Coronary artery (tissue), 2 donors: ENCODE results near the gene TNFRSF8.

Experiments
- DNase-seq: peaks from one replicate; pipeline ENCODE4 v3.0.0-alpha.2; 2017; ENCODE audit warnings: low spot score
- H3K27ac ChIP-seq, 2 donors: fragments of 200-600 bp; sonication (generic); one replicate each; pipeline ENCODE4 v1.5.1; 2016 to 2019
- H3K4me3 ChIP-seq: fragments of 200-600 bp; sonication (generic); 2 replicates; pipeline ENCODE4 v1.5.1; 2016; ENCODE audit warnings: mild to moderate bottlenecking, moderate library complexity
- TF ChIP-seq, protein P1 (sequence below): fragments of 200-600 bp; sonication (generic); IDR thresholded peaks from one replicate; pipeline ENCODE4 v1.5.1; 2019; ENCODE audit warnings: antibody characterized with exemption

The TNFRSF8 gene

DNA sequence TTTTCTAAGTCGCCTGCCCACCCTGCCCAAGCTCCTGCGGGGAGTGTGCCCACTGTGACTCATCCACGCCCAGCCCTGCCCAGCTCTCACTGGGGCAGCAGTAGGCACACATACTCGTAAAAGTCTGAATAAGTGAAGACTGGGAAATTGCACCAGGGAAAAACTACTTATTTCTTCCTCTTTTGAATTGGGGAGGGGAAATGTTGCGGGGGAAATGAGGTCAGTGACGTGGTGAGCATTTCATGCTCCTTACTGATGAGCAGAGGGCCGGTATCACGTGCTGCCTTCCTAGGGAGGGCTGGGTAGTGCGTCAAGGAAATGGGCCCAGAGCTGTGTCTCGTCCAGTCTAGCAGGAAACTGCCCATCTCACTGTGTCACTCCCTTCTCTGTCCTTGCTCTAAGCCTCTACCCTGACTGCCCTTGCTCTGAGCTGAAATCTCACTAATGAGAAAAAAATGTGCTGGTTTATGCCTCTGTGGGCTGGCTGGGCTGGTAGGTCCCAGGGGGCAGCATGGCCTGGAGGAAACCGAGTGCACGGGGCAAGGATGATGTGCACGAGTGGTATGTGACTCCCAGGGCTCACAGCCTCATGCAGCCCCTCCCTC, 90.2 kb downstream of the TNFRSF8 start:
- TF ChIP-seq, protein P1, sequence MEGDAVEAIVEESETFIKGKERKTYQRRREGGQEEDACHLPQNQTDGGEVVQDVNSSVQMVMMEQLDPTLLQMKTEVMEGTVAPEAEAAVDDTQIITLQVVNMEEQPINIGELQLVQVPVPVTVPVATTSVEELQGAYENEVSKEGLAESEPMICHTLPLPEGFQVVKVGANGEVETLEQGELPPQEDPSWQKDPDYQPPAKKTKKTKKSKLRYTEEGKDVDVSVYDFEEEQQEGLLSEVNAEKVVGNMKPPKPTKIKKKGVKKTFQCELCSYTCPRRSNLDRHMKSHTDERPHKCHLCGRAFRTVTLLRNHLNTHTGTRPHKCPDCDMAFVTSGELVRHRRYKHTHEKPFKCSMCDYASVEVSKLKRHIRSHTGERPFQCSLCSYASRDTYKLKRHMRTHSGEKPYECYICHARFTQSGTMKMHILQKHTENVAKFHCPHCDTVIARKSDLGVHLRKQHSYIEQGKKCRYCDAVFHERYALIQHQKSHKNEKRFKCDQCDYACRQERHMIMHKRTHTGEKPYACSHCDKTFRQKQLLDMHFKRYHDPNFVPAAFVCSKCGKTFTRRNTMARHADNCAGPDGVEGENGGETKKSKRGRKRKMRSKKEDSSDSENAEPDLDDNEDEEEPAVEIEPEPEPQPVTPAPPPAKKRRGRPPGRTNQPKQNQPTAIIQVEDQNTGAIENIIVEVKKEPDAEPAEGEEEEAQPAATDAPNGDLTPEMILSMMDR, result no peak
- DNase-seq, result no peak
- Histone ChIP-seq H3K27ac (peak overlapping the region; percentile 44 to 84), H3K4me3 (no peak overlapping the region)

DNA sequence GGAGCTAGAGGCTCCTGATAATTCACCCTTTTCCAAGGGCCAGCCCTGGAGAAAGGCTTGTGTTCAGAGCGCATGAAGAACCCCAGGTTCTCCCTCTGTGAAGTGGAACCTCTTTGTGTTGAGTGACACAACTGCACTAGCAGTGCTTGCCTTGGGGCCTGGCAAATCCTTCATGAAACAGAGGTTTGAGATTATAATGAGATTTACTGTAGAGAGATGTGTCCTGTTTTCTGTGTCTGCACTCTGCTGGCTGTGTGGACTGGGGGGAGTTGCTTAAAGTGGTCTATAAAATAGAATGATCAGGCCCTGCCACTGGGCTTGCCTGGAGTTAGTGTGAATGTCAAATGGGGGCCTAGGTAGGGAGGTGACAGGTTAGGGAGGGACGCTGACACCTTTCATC, 92.2 kb downstream of the TNFRSF8 start:
- Histone ChIP-seq H3K4me3 (no peak overlapping the region), H3K27ac (no peak overlapping the region)
- no peak for DNase-seq
- TF ChIP-seq, protein P1, result no peak

DNA sequence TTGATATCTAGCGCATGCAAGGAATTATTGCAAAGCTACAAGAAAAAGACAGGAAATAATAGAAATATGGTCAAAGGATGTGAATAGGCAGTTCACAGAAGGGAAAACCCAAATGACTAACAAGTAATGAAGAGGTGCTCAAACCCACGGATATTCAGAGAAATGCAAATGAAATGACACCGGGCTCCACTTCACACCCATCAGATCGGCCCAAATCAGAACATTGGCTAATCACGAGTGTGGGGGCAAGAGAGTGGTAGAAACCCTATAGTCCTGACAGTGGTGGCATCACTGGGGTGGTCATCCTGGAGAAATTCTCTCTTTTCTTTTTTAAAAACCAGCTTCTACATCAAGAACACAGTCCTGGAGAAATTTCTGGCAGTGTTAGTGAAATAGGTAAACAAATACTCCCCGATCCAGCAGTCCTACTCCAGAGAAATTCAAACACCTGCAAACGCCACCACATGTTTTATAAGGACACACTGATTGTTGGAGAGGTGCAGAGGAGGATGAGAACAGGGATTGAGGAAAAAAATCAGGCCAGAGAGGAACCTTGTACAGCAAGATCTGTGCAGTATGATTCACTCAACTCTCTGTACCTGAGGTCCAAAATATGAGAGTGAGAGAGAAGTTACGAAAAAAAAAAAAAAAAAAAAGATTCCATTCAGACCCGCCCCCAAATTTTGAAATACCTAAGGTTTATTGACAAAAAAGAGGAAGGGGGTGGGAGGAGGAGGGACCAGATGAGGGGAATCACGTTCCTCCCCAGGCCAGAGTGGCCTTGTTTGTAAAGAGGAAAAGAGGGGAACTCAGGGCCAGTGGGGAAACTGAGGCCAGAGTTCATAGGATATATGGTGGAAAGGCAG, 94.5 kb downstream of the TNFRSF8 start:
- Histone ChIP-seq H3K4me3 (no peak overlapping the region), H3K27ac (no peak overlapping the region)
- DNase-seq, result no peak
- TF ChIP-seq, protein P1, result no peak

DNA sequence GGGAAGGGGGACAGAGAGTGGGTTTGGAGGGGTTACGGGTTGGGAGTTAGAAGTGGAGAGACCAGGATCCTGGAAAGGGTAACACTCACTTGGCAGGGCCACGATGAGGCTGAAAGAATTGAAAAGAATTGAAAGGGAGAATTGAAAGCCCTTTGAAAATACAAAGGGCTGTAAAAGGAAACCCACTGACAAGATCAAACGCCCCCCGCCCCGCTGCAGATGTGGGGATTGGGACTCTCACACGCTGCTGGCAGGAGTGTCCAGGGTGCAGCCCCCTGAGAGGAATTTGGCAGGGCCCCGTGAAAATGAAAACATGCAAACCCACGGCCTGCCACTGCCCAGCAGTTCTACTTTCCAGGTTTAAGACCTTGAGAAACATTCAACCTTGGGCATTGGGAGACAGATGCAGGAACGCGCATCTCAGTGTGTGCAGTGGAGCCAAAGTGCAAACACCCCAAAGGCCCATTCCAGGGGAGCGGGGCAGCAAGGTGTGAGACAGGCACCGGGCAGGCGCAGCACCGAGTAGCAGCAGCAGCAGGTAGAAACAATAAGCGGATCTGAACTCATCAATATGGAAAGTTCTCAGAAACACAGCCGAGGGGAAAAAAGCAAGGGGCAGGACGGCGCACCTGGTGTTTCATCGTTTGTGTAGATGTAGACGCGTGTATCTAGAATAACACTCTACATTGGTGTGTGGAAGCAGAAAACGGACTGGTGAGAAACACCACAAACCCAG, 95.4 kb downstream of the TNFRSF8 start:
- no peak overlapping the region for H3K27ac ChIP-seq
- TF ChIP-seq, protein P1, result no peak
- DNase-seq, result no peak
- H3K4me3 ChIP-seq, result no peak overlapping the region

DNA sequence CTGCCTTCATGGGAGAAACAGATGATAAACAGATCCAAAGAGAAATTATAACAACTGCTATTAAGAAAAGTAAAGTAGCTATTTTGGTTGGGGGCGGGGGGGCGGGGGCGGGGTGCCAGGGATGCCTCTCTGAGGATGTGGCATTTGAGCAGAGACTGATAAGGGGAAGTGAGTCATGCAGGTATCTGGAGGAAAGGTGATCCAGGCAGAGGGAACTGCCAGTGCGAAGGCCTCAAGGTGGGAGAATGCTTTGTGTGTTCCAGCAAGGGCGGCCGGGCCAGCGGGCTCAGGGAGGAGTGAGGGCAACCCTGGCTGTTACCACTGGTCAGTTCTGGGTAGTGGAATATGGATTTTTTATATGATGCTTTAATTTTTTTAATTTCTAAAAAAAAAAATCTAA, 96.7 kb downstream of the TNFRSF8 start:
- Histone ChIP-seq H3K4me3 (no peak overlapping the region), H3K27ac (no peak overlapping the region)
- TF ChIP-seq, protein P1, result no peak
- no peak for DNase-seq

DNA sequence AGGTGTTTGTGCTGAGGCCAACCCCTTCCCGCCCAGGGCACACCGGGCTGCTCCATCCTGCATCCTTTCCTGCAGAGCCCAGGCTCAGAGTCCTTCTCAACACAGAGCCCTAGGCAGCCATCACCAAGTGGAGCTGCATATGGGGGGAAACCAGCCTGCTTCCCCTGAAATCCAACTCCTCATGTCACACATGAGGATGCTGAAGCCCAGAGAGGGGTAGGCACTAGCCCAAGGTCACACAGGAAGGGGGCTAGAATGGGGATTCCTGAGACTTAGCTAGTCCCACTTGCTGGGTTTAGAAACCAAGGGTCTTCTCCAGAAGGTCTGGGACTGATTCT, 98.2 kb downstream of the TNFRSF8 start:
- no peak for DNase-seq
- Histone ChIP-seq H3K4me3 (no peak overlapping the region), H3K27ac (peak overlapping the region; percentile 41 to 81)
- TF ChIP-seq, protein P1, result no peak
